Thyroid gland (tissue), 4 donors: ENCODE data around the gene DNAJC12. TPM values are rescaled to one million over a fixed set of nuclear protein-coding genes. Genes with fewer than 3 reads are reported as not detected.
A peak's percentile ranks its signal among the peaks of the same experiment; 100 is the strongest.

ENCODE experiments used
- DNase-seq, 2 donors: peaks; one replicate each; pipeline ENCODE4 v3.0.0-alpha.2; 2019
- H3K27ac ChIP-seq, 3 donors: fragments of 200-600 bp; sonication (generic); 1 replicate in 2 of 3; 2 replicates in 1 of 3; pipeline ENCODE4 v1.5.1; 2016 to 2019; ENCODE audit warnings: mild to moderate bottlenecking in 1 of 3, moderate library complexity in 1 of 3
- H3K27me3 ChIP-seq: fragments of 200-600 bp; sonication (generic); one replicate; pipeline ENCODE4 v1.5.1; 2019
- H3K36me3 ChIP-seq, 2 donors: fragments of 200-600 bp; sonication (generic); one replicate each; pipeline ENCODE4 v1.5.1; 2016 to 2019
- H3K4me1 ChIP-seq, 2 donors: fragments of 200-600 bp; sonication (generic); one replicate each; pipeline ENCODE4 v1.5.1; 2017 to 2019
- H3K4me3 ChIP-seq, 3 donors: fragments of 200-600 bp; sonication (generic); replicated peaks in 1 of 3; 1 replicate in 2 of 3; 2 replicates in 1 of 3; pipeline ENCODE4 v1.5.1; 2016; ENCODE audit warnings: mild to moderate bottlenecking in 1 of 3
- H3K9me3 ChIP-seq: fragments of 200-600 bp; sonication (generic); one replicate; pipeline ENCODE4 v1.5.1; 2017
- CTCF ChIP-seq, 6 experiments: fragments of 200-600 bp in 3 of 6; fragments of 450-650 bp in 3 of 6; sonication (generic) in 3 of 6; IDR thresholded peaks; one replicate each; pipeline ENCODE4 v1.5.1; 2016 to 2019; ENCODE audit warnings: antibody characterized with exemption in 6 of 6, mild to moderate bottlenecking in 2 of 6, inconsistent platforms in 1 of 6, moderate library complexity in 1 of 6
- POLR2A ChIP-seq, 2 donors: fragments of 450-650 bp; IDR thresholded peaks; one replicate each; pipeline ENCODE4 v1.6.1; 2017; ENCODE audit warnings: antibody characterized with exemption in 2 of 2, mild to moderate bottlenecking in 2 of 2, moderate library complexity in 1 of 2
- WGBS, 2 donors: methylation state at CpG; one replicate each; pipeline ENCODE4 v1.1.5; 2017; 5-methylcytosine and 5-hydroxymethylcytosine counted together
- intact Hi-C: fragments of 100-400 bp; cut with DNase I; formaldehyde crosslinking; loops from one replicate; pipeline ENCODE4 v1.15.1; 2023
- total RNA-seq, 4 donors: library from RNA; depleted of rRNA; stranded (reverse); fragments of >200 nt; gene quantifications; one replicate each; pipeline ENCODE4 v1.2.3, GENCODE V29; 2016

The DNAJC12 gene
- total RNA-seq, 4 donors from 2014 or later, result 0.56 to 7.8 (median 1.9) TPM

- H3K4me3 ChIP-seq, result no peak overlapping the region
- no peaks in the 10 kb centered on the region for H3K36me3 ChIP-seq
- no peaks in the 10 kb centered on the region for H3K27me3 ChIP-seq
- H3K4me1 ChIP-seq, result peaks cover 4 to 6% of the 10 kb centered on the region in 2 donors
- DNase-seq, result no peak
- no peaks in the 10 kb centered on the region for H3K9me3 ChIP-seq
- WGBS, 2 donors, result 93 to 96% methylated on average over 3 of the region's 3 CpGs
- intact Hi-C loops, result no loop called here
- H3K27ac ChIP-seq, result no peak overlapping the region
- TF ChIP-seq POLR2A (IDR thresholded peaks at IDR 0.05), result no peak
- no peak for TF ChIP-seq CTCF (IDR thresholded peaks at IDR 0.05)
Observed at GRCh38 chr10:67853512-67853911, 15.5 kb upstream of the DNAJC12 start.

GRCh38 chr10:67852761-67853160 lies 14.8 kb upstream of the DNAJC12 start:
- H3K9me3 ChIP-seq, result no peaks in the 10 kb centered on the region
- no peak for DNase-seq
- no peaks in the 10 kb centered on the region for H3K27me3 ChIP-seq
- no peak overlapping the region for H3K27ac ChIP-seq
- WGBS, 2 donors, result 78 to 80% methylated on average over 5 of the region's 5 CpGs
- peaks cover 4 to 6% of the 10 kb centered on the region in 2 donors for H3K4me1 ChIP-seq
- no peaks in the 10 kb centered on the region for H3K36me3 ChIP-seq
- TF ChIP-seq CTCF (IDR thresholded peaks at IDR 0.05) (no peak), POLR2A (IDR thresholded peaks at IDR 0.05) (no peak)
- intact Hi-C loops, result no loop called here
- no peak overlapping the region for H3K4me3 ChIP-seq

- intact Hi-C loops, result no loop called here
Observed at GRCh38 chr10:67851186-67851585, 13.2 kb upstream of the DNAJC12 start.

GRCh38 chr10:67849331-67850011 lies 11.5 kb upstream of the DNAJC12 start:
- WGBS, 2 donors, result 0 to 1% methylated on average over 34 to 36 of the region's 36 CpGs
- intact Hi-C loops, result no loop called here
- Histone ChIP-seq H3K27me3 (no peaks in the 10 kb centered on the region), H3K36me3 (no peaks in the 10 kb centered on the region), H3K4me1 (peaks cover 4 to 6% of the 10 kb centered on the region in 2 donors), H3K27ac (peak overlapping the region; percentile 38 to 92 (median 88)), H3K4me3 (peak overlapping the region; percentile 18 to 69 (median 56)), H3K9me3 (no peaks in the 10 kb centered on the region)
- DNase-seq, result peak; percentile 91 to 95
- TF ChIP-seq CTCF (IDR thresholded peaks at IDR 0.05), result no peak
- TF ChIP-seq POLR2A (IDR thresholded peaks at IDR 0.05), result peak in 1 of 2 donors; percentile 64

More at GRCh38 chr10:67851186-67851585, 13.2 kb upstream of the DNAJC12 start:
- H3K4me3 ChIP-seq, result no peak overlapping the region
- H3K4me1 ChIP-seq, result peaks cover 4 to 6% of the 10 kb centered on the region in 2 donors
- 85 to 87% methylated on average over 2 of the region's 2 CpGs for WGBS, 2 donors
- no peak for DNase-seq
- no peaks in the 10 kb centered on the region for H3K36me3 ChIP-seq
- TF ChIP-seq CTCF (IDR thresholded peaks at IDR 0.05) (no peak), POLR2A (IDR thresholded peaks at IDR 0.05) (no peak)
- no peak overlapping the region for H3K27ac ChIP-seq
- H3K27me3 ChIP-seq, result no peaks in the 10 kb centered on the region
- no peaks in the 10 kb centered on the region for H3K9me3 ChIP-seq

GRCh38 chr10:67843284-67843683 lies 5.3 kb upstream of the DNAJC12 start:
- intact Hi-C loops, result no loop called here
- H3K27me3 ChIP-seq, result no peaks in the 10 kb centered on the region
- no peak for TF ChIP-seq CTCF (IDR thresholded peaks at IDR 0.05)
- TF ChIP-seq POLR2A (IDR thresholded peaks at IDR 0.05), result no peak
- no peaks in the 10 kb centered on the region for H3K9me3 ChIP-seq
- no peak overlapping the region for H3K27ac ChIP-seq
- H3K36me3 ChIP-seq, result no peaks in the 10 kb centered on the region
- H3K4me3 ChIP-seq, result no peak overlapping the region
- DNase-seq, result no peak
- no peaks in the 10 kb centered on the region for H3K4me1 ChIP-seq
- 79 to 89% methylated on average over 2 of the region's 2 CpGs for WGBS, 2 donors
